SH-SY5Y (cell line): ENCODE measurements around the gene SORCS3.

Experiments
- GATA2 ChIP-seq: IDR thresholded peaks from 2 replicates; pipeline ENCODE4 v1.6.1; 2011; ENCODE audit warnings: mild to moderate bottlenecking, low read depth, low read length
- GATA3 ChIP-seq: IDR thresholded peaks from 2 replicates; pipeline ENCODE4 v1.6.1; 2011; ENCODE audit warnings: low read depth, mild to moderate bottlenecking, low read length, moderate library complexity

GRCh38 chr10:105025092-105025491 is 384.0 kb downstream of the SORCS3 start:
- TF ChIP-seq GATA2 (no peak), GATA3 (no peak)
